Prostate gland (tissue), 2 donors: ENCODE measurements around the gene FAM193A. TPM values are rescaled to one million over a fixed set of nuclear protein-coding genes. Genes with fewer than 3 reads are reported as not detected.
"Not testable (repeated sequence)": the region's sequence is repeated elsewhere in the genome, so short reads cannot be mapped to it uniquely, and the experiment has no call there.

ENCODE experiments used
- DNase-seq: peaks from one replicate; pipeline ENCODE4 v3.0.0-alpha.2; 2019; ENCODE audit warnings: low spot score
- H3K27ac ChIP-seq, 2 donors: fragments of 200-600 bp; sonication (generic); 2 replicates each; pipeline ENCODE4 v1.5.1; 2017 to 2019
- H3K27me3 ChIP-seq: fragments of 200-600 bp; sonication (generic); replicated peaks from 2 replicates; pipeline ENCODE4 v1.5.1; 2019; ENCODE audit not compliant: insufficient read depth
- H3K36me3 ChIP-seq, 2 donors: fragments of 200-600 bp; sonication (generic); 1 replicate in 1 of 2; 2 replicates in 1 of 2; pipeline versions ENCODE4 v1.5.1 to v1.8.1; 2017 to 2019
- H3K4me1 ChIP-seq: fragments of 200-600 bp; sonication (generic); replicated peaks from 2 replicates; pipeline ENCODE4 v1.5.1; 2019
- H3K4me3 ChIP-seq, 2 donors: fragments of 200-600 bp; sonication (generic); 2 replicates each; pipeline ENCODE4 v1.5.1; 2017 to 2019
- H3K9me3 ChIP-seq: fragments of 200-600 bp; sonication (generic); 2 replicates; pipeline ENCODE4 v1.5.1; 2017
- POLR2A ChIP-seq: fragments of 450-650 bp; IDR thresholded peaks from one replicate; pipeline ENCODE4 v1.6.1; 2016; ENCODE audit warnings: antibody characterized with exemption, mild to moderate bottlenecking
- POLR2AphosphoS5 ChIP-seq: sonication (generic); formaldehyde crosslinking; IDR thresholded peaks from one replicate; pipeline ENCODE4 v1.6.1; 2017; ENCODE audit warnings: antibody characterized with exemption
- WGBS: methylation state at CpG from one replicate; pipeline ENCODE4 v1.1.5; 2018; 5-methylcytosine and 5-hydroxymethylcytosine counted together
- intact Hi-C: fragments of 100-400 bp; cut with DNase I; formaldehyde crosslinking; loops from one replicate; pipeline ENCODE4 v1.14.2; 2022
- total RNA-seq, 2 donors: library from RNA; depleted of rRNA; stranded (reverse); fragments of >200 nt; gene quantifications; one replicate each; pipeline ENCODE4 v1.1.0, GENCODE V29; 2016
- TF ChIP-seq, protein P1 (sequence below), 4 experiments: fragments of 200-600 bp in 2 of 4; fragments of 450-650 bp in 2 of 4; sonication (generic) in 2 of 4; IDR thresholded peaks; 1 replicate in 3 of 4; 2 replicates in 1 of 4; pipeline ENCODE4 v1.5.1; 2016 to 2019; ENCODE audit warnings: antibody characterized with exemption in 4 of 4, mild to moderate bottlenecking in 2 of 4, moderate library complexity in 2 of 4

FAM193A gene
- total RNA-seq, 2 donors from 2014 or later, result 24.1 to 53.1 TPM

DNA sequence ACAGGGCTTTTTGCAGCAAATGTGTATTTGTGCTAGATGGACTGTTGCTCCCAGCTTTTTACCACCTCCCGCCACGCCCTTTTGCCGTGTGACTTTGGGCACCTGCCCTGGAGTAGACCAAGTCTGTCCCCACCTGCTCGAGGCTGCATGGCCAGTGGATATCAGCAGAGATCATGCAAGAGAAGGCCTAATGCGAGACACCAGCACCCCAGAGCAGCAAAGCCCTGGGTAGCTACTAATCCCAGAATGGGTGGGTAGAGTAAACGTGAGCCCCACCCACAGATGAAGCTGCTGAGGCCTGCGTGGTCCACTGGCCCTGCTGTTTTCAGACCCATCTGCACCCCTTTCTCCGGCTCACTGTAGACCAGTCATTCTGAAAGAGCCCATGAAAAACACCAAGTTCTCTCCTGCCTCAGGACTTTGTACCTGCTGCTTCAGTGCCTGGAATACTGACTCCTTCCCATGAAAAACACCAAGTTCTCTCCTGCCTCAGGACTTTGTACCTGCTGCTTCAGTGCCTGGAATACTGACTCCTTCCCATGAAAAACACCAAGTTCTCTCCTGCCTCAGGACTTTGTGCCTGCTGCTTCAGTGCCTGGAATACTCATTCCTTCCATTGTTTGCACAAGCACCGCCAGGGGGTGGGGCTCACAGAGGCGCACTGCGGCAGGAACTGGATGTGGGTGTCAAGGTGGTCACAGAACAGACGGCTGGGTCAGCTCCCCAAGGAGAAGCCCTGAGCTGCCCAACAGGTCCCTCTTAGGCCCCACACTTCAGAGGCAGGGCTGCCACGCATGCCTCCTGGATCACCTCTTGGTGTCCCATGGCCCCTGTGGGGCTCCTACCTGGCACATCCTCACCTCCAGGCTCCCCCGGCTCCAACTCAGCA is 224.8 kb downstream of the FAM193A start:
- Histone ChIP-seq H3K36me3 (no peaks in the 10 kb centered on the region), H3K4me3 (no peak overlapping the region), H3K9me3 (no peaks in the 10 kb centered on the region), H3K27ac (no peak overlapping the region), H3K27me3 (no peaks in the 10 kb centered on the region), H3K4me1 (peaks cover 3% of the 10 kb centered on the region)
- TF ChIP-seq POLR2AphosphoS5, result no peak
- TF ChIP-seq, protein P1, sequence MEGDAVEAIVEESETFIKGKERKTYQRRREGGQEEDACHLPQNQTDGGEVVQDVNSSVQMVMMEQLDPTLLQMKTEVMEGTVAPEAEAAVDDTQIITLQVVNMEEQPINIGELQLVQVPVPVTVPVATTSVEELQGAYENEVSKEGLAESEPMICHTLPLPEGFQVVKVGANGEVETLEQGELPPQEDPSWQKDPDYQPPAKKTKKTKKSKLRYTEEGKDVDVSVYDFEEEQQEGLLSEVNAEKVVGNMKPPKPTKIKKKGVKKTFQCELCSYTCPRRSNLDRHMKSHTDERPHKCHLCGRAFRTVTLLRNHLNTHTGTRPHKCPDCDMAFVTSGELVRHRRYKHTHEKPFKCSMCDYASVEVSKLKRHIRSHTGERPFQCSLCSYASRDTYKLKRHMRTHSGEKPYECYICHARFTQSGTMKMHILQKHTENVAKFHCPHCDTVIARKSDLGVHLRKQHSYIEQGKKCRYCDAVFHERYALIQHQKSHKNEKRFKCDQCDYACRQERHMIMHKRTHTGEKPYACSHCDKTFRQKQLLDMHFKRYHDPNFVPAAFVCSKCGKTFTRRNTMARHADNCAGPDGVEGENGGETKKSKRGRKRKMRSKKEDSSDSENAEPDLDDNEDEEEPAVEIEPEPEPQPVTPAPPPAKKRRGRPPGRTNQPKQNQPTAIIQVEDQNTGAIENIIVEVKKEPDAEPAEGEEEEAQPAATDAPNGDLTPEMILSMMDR (IDR thresholded peaks at IDR 0.05), result peak in 1 of 4 experiments; percentile 28
- WGBS, result 63% methylated on average over 14 of the region's 14 CpGs
- DNase-seq, result no peak
- intact Hi-C loops, result loop anchor here (5.0 kb wide), 2 partner anchors 201 to 276 kb away; partner anchors contain the start of genes GRK4 and NOP14

DNA sequence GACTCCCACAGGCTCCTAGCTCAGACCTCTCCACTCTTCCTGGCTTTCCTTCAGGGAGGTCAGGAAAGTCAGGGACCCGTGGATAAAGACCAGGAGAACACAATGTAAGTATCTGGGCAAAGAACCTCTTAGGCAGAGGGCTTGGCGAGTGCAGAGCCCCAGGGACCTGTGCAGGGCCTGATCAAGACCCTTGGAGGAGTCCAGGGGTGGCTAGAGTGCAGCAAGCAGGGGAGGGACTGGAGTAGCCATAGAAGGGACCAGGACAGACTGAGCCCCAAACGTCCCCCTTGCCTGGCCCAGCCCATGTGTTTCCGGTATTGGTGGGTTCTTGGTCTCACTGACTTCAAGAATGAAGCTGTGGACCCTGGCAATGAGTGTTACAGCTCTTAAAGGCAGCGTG is 225.6 kb downstream of the FAM193A start:
- WGBS, result 62% methylated on average over 5 of the region's 5 CpGs
- Histone ChIP-seq H3K27me3 (no peaks in the 10 kb centered on the region), H3K9me3 (no peaks in the 10 kb centered on the region), H3K36me3 (no peaks in the 10 kb centered on the region), H3K27ac (no peak overlapping the region), H3K4me3 (no peak overlapping the region), H3K4me1 (no peaks in the 10 kb centered on the region)
- no peak for DNase-seq
- intact Hi-C loops, result loop anchor here (5.0 kb wide), 2 partner anchors 200 to 275 kb away; partner anchors contain the start of genes GRK4 and NOP14
- TF ChIP-seq, protein P1 (IDR thresholded peaks at IDR 0.05), result no peak
- no peak for TF ChIP-seq POLR2AphosphoS5
- TF ChIP-seq POLR2A, result no peak

DNA sequence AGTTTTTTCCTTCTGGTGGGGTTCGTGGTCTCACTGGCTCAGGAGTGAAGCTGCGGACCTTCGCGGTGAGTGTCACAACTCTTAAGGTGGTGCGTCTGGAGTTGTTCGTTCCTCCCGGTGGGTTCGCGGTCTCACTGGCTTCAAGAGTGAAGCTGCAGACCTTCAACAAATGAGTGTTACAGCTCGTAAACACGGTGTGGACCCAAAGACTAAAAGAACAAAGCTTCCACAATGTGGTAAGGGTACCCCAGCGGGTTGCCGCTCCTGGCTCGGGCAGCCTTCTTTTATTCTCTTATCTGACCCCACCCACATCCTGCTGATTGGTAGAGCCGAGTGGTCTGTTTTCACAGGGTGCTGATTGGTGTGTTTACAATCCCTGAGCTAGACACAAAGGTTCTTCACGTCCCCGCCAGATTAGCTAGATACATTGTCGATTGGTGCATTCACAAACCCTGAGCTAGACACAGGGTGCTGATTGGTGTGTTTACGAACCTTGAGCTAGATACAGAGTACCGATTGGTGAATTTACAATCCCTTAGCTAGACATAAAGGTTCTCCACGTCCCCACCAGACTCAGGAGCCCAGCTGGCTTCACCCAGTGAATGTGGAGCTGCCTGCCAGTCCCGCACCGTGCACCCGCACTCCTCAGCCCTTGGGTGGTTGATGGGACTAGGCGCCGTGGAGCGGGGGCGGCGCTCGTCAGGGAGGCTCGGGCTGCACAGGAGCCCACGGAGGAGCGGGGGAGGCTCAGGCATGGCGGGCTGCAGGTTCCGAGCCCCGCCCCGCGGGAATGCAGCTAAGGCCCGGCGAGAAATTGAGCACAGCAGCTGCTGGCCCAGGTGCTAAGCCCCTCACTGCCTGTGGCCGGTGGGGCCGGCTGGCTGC is 226.3 kb downstream of the FAM193A start:
- not testable (repeated sequence) for H3K36me3 ChIP-seq, H3K4me1 ChIP-seq, H3K27me3 ChIP-seq, H3K9me3 ChIP-seq, H3K4me3 ChIP-seq, DNase-seq, H3K27ac ChIP-seq
- WGBS, result 95% methylated on average over 26 of the region's 42 CpGs
- intact Hi-C loops, result loop anchor here (5.0 kb wide), 2 partner anchors 200 to 275 kb away; partner anchors contain the start of genes GRK4 and NOP14

DNA sequence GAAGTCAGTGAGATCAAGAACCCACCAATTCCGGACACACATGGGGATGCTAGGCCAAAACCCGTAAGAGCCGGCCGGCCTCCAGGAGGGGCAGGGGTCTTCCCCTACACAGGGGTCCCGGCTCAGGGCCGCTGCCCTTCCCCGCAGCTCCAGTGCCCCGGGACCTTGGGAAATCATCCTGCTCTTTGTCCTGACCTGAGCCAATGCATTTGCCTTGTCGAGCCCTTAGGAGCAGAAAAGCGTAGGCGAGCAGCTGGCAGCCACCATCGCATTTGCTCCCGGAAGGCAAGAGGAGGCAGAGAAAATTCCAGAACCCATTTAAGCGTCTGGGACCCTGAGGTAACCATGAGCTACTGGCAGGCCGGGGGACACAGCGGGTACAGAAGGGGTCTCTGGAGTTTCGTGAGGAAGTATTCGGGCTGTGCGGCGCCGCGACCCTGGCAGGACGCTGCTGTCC is 227.1 kb downstream of the FAM193A start:
- H3K27ac ChIP-seq, result peak overlapping the region in 1 of 2 donors; percentile 37
- 51% methylated on average over 23 of the region's 23 CpGs for WGBS
- no peaks in the 10 kb centered on the region for H3K27me3 ChIP-seq
- peak overlapping the region; percentile 23 to 39 for H3K4me3 ChIP-seq
- no peaks in the 10 kb centered on the region for H3K36me3 ChIP-seq
- no peaks in the 10 kb centered on the region for H3K9me3 ChIP-seq
- no peak for DNase-seq
- intact Hi-C loops, result loop anchor here (5.0 kb wide), 2 partner anchors 199 to 274 kb away; partner anchors contain the start of genes GRK4 and NOP14
- no peaks in the 10 kb centered on the region for H3K4me1 ChIP-seq
- TF ChIP-seq, protein P1 (IDR thresholded peaks at IDR 0.05), result no peak
- no peak for TF ChIP-seq POLR2AphosphoS5
- TF ChIP-seq POLR2A, result no peak
